OCI-LY3 (cell line): ENCODE data around the gene NOL12.

Experiments
- CTCF ChIP-seq: fragments of 200-600, 300-600 bp; sonication (generic); IDR thresholded peaks from 2 replicates; pipeline ENCODE4 v1.5.1; 2014; ENCODE audit warnings: antibody characterized with exemption, low read length, low read depth
- EZH2phosphoT487 ChIP-seq: fragments of 200-600 bp; shearing (Covaris generic); IDR thresholded peaks from 2 replicates; pipeline ENCODE4 v1.6.1; 2018; ENCODE audit warnings: antibody characterized with exemption, mixed run types, low read depth

GRCh38 chr22:37715760-37716159, 29.6 kb downstream of the NOL12 start:
- no peak for TF ChIP-seq CTCF
- no peak for TF ChIP-seq EZH2phosphoT487
